MM.1S (cell line): ENCODE measurements around the gene ATP8A1.
"Not testable (repeated sequence)": the region's sequence is repeated elsewhere in the genome, so short reads cannot be mapped to it uniquely, and the experiment has no call there.

Experiments
- DNase-seq: peaks from one replicate; pipeline ENCODE4 v3.0.0-alpha.2; 2015
- H2AFZ ChIP-seq: fragments of 300-600 bp; sonication (generic); 2 replicates; pipeline ENCODE4 v1.6.0; 2016; ENCODE audit warnings: antibody characterized with exemption, low read length
- H3F3A ChIP-seq: fragments of 300-600 bp; sonication (generic); 2 replicates; pipeline ENCODE4 v1.6.1; 2016; ENCODE audit warnings: mild to moderate bottlenecking, antibody characterized with exemption, low read length, moderate library complexity, mixed read lengths; ENCODE audit not compliant: insufficient read depth
- H3K27ac ChIP-seq: fragments of 300-600 bp; sonication (generic); 2 replicates; pipeline ENCODE4 v1.5.1; 2016; ENCODE audit warnings: mild to moderate bottlenecking, low read length
- H3K27me3 ChIP-seq: fragments of 300-600 bp; sonication (generic); replicated peaks from 2 replicates; pipeline ENCODE4 v1.6.0; 2016; ENCODE audit warnings: low read length; ENCODE audit not compliant: insufficient read depth
- H3K36me3 ChIP-seq: fragments of 300-600 bp; sonication (generic); replicated peaks from 2 replicates; pipeline ENCODE4 v1.6.1; 2016; ENCODE audit warnings: mild to moderate bottlenecking, low read length, mixed read lengths; ENCODE audit not compliant: insufficient read depth
- H3K4me1 ChIP-seq: fragments of 300-600 bp; sonication (generic); 2 replicates; pipeline ENCODE4 v1.6.1; 2016; ENCODE audit warnings: low read length, mixed read lengths
- H3K4me2 ChIP-seq: fragments of 300-600 bp; sonication (generic); 2 replicates; pipeline ENCODE4 v1.6.0; 2016; ENCODE audit warnings: low read depth, low read length
- H3K4me3 ChIP-seq: fragments of 300-600 bp; sonication (generic); 2 replicates; pipeline ENCODE4 v1.5.1; 2016; ENCODE audit warnings: low read length, mixed read lengths
- H3K79me2 ChIP-seq: fragments of 300-600 bp; sonication (generic); 2 replicates; pipeline ENCODE4 v1.6.1; 2016; ENCODE audit warnings: mixed run types, low read length, mixed read lengths
- H3K9ac ChIP-seq: fragments of 300-600 bp; sonication (generic); 2 replicates; pipeline ENCODE4 v1.6.1; 2016; ENCODE audit warnings: low read length, mixed read lengths
- H3K9me2 ChIP-seq: fragments of 300-600 bp; sonication (generic); replicated peaks from 2 replicates; pipeline ENCODE4 v1.6.1; 2016; ENCODE audit warnings: mild to moderate bottlenecking, low read length, mixed read lengths; ENCODE audit not compliant: insufficient read depth
- H3K9me3 ChIP-seq: fragments of 300-600 bp; sonication (generic); replicated peaks from 2 replicates; pipeline ENCODE4 v1.6.1; 2016; ENCODE audit warnings: mild to moderate bottlenecking, low read length, mixed read lengths; ENCODE audit not compliant: insufficient read depth
- H4K20me1 ChIP-seq: fragments of 300-600 bp; sonication (generic); 2 replicates; pipeline ENCODE4 v1.6.1; 2016; ENCODE audit warnings: mild to moderate bottlenecking, low read length, moderate library complexity, mixed read lengths; ENCODE audit not compliant: insufficient read depth
- CTCF ChIP-seq: fragments of 300-600 bp; sonication (generic); IDR thresholded peaks from 2 replicates; pipeline ENCODE4 v1.5.1; 2016; ENCODE audit warnings: antibody characterized with exemption, low read length, mixed read lengths
- EZH2 ChIP-seq: fragments of 300-600 bp; sonication (generic); optimal IDR thresholded peaks from 2 replicates; pipeline ENCODE3; 2017; ENCODE audit warnings: low read depth, mild to moderate bottlenecking, antibody characterized with exemption, low read length, mixed read lengths
- EZH2phosphoT487 ChIP-seq: fragments of 300-600 bp; sonication (generic); IDR thresholded peaks from 2 replicates; pipeline ENCODE4 v1.6.1; 2018; ENCODE audit warnings: antibody characterized with exemption, low read length

The ATP8A1 gene

GRCh38 chr4:42470023-42470422 is 186.9 kb downstream of the ATP8A1 start:
- Histone ChIP-seq H3K27ac (no peak overlapping the region), H3K9me2 (no peaks in the 10 kb centered on the region), H4K20me1 (no peaks in the 10 kb centered on the region), H3K4me1 (no peaks in the 10 kb centered on the region), H2AFZ (no peak overlapping the region), H3K27me3 (no peaks in the 10 kb centered on the region), H3K4me3 (no peak overlapping the region), H3K9ac (no peak overlapping the region), H3K4me2 (no peak overlapping the region), H3F3A (no peaks in the 10 kb centered on the region), H3K9me3 (no peaks in the 10 kb centered on the region), H3K79me2 (no peaks in the 10 kb centered on the region), H3K36me3 (no peaks in the 10 kb centered on the region)
- TF ChIP-seq CTCF (no peak), EZH2 (no peak), EZH2phosphoT487 (no peak)
- DNase-seq, result no peak

- not testable (repeated sequence) for H3K79me2 ChIP-seq, H2AFZ ChIP-seq, H3K9me2 ChIP-seq, H3K4me2 ChIP-seq, H3K36me3 ChIP-seq, H4K20me1 ChIP-seq, H3K27ac ChIP-seq, H3K9me3 ChIP-seq, H3F3A ChIP-seq, H3K4me3 ChIP-seq, H3K4me1 ChIP-seq, H3K9ac ChIP-seq, H3K27me3 ChIP-seq, DNase-seq
These were observed 189.1 kb downstream of the ATP8A1 start for GRCh38 chr4:42467777-42468176.

- H3F3A ChIP-seq, result no peaks in the 10 kb centered on the region
- no peak for DNase-seq
- H3K4me1 ChIP-seq, result no peaks in the 10 kb centered on the region
- no peaks in the 10 kb centered on the region for H3K27me3 ChIP-seq
- H4K20me1 ChIP-seq, result no peaks in the 10 kb centered on the region
- no peak overlapping the region for H2AFZ ChIP-seq
- peaks cover 5% of the 10 kb centered on the region; the same call in 1 of the 2 replicates for H3K36me3 ChIP-seq
- H3K9me3 ChIP-seq, result no peaks in the 10 kb centered on the region
- no peak overlapping the region for H3K4me2 ChIP-seq
- H3K27ac ChIP-seq, result no peak overlapping the region
- no peaks in the 10 kb centered on the region for H3K9me2 ChIP-seq
- no peaks in the 10 kb centered on the region for H3K79me2 ChIP-seq
- H3K4me3 ChIP-seq, result no peak overlapping the region
- no peak overlapping the region for H3K9ac ChIP-seq
- TF ChIP-seq EZH2, result no peak
- no peak for TF ChIP-seq EZH2phosphoT487
These were observed 190.5 kb downstream of the ATP8A1 start for GRCh38 chr4:42466273-42466844.

GRCh38 chr4:42464550-42465094 is 192.3 kb downstream of the ATP8A1 start:
- Histone ChIP-seq H3K4me1 (no peaks in the 10 kb centered on the region), H3K27me3 (no peaks in the 10 kb centered on the region), H3K4me3 (no peak overlapping the region), H3F3A (no peaks in the 10 kb centered on the region), H3K36me3 (peaks cover 5% of the 10 kb centered on the region; the same call in 1 of the 2 replicates), H2AFZ (no peak overlapping the region), H3K27ac (no peak overlapping the region), H3K79me2 (no peaks in the 10 kb centered on the region), H4K20me1 (no peaks in the 10 kb centered on the region), H3K9me3 (no peaks in the 10 kb centered on the region), H3K9ac (no peak overlapping the region), H3K9me2 (no peaks in the 10 kb centered on the region), H3K4me2 (no peak overlapping the region)
- DNase-seq, result no peak
- TF ChIP-seq EZH2, result no peak
- TF ChIP-seq CTCF, result no peak
- no peak for TF ChIP-seq EZH2phosphoT487

GRCh38 chr4:42461216-42461615 is 195.7 kb downstream of the ATP8A1 start:
- H3K9ac ChIP-seq, H3K4me2 ChIP-seq, H2AFZ ChIP-seq, H3K36me3 ChIP-seq, H3K9me3 ChIP-seq, H3F3A ChIP-seq, H3K79me2 ChIP-seq, DNase-seq, H4K20me1 ChIP-seq, H3K27me3 ChIP-seq, H3K4me3 ChIP-seq, H3K9me2 ChIP-seq, H3K4me1 ChIP-seq, H3K27ac ChIP-seq: not testable (repeated sequence)
